Stimulated activated CD4-positive, alpha-beta T cell treated with anti-CD3 and anti-CD28 coated beads, Interleukin-1b, Interleukin-23, amount 100 ng/mL, for 24 hours (primary cell): Measurements from ENCODE around the gene LRRC37A.
"Not testable (repeated sequence)": the region's sequence is repeated elsewhere in the genome, so short reads cannot be mapped to it uniquely, and the experiment has no call there.

Source experiments
- DNase-seq, 4 experiments: peaks; one replicate each; pipeline ENCODE4 v3.0.0-alpha.2; 2020; ENCODE audit warnings: low read depth in 4 of 4, low spot score in 1 of 4

LRRC37A gene

DNA sequence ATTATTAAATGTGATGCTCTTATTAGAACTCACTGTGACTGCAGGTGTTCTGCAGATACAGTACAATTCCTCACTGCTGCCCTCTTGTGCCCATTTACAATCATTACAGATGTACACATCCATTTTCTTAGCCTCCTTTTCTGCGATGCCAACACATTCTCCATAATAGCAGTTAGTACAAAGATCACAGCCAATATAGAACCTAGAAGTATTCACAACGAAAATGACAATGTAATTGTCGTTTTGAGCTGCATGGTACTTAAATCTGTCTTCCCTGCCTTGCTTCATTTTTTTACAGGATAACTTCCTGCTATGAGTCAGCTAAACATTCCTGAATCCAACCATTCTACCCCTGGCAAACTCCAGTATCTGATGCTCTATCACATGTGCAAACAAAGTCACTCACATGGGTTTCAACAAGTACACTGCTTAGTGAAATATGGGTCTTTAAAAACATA lies 8.1 kb upstream of the LRRC37A start:
- peak; percentile 45 to 71 (median 54) for DNase-seq

GRCh38 chr17:46287587-46287986 lies 7.3 kb upstream of the LRRC37A start:
- DNase-seq: not testable (repeated sequence)

GRCh38 chr17:46290906-46291546 lies 3.9 kb upstream of the LRRC37A start:
- DNase-seq: not testable (repeated sequence)

- DNase-seq: not testable (repeated sequence)
These were observed 3.3 kb upstream of the LRRC37A start for GRCh38 chr17:46291618-46292017.

DNA sequence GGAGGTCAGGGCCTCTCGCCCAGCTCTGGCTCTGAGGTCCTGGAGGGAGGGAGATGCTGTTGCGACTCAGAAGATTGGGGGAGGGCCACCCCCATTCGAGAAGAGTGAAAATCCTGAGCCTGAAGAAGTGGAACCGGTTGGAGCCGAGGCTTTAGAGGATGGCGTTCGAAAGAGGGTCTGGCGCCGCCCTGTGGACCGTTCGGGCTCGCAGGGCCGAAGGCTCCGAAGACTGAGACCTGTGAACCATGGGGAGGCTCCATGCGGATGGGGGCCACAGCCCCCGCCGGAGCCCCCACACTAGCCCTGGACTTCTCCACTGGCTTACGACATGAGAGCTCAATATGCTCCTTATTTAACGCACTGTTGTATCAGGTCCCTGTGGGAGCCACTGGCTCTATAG lies 46.3 kb downstream of the LRRC37A start:
- DNase-seq: not testable (repeated sequence)

- DNase-seq: not testable (repeated sequence)
These were observed 47.2 kb downstream of the LRRC37A start for GRCh38 chr17:46342131-46342530.

DNA sequence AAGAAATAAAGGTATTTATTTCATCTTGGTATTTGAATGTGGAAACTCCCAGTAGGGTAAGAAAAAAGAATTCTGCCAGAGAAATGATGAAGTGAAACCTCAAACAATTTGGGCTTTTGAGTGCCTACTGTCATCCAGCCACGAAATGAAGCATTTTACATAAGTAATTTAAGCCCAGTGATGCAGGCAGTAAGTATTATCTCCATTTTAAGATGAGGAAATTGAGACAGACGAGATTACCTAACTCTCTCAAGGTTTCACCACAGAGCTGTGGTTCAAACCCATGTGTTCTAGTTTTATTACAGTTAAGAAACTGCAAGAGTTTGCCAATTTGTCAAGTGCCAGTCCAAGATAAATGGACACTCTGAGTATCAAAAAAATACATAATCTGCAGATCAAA lies 53.4 kb downstream of the LRRC37A start:
- not testable (repeated sequence) for DNase-seq

DNA sequence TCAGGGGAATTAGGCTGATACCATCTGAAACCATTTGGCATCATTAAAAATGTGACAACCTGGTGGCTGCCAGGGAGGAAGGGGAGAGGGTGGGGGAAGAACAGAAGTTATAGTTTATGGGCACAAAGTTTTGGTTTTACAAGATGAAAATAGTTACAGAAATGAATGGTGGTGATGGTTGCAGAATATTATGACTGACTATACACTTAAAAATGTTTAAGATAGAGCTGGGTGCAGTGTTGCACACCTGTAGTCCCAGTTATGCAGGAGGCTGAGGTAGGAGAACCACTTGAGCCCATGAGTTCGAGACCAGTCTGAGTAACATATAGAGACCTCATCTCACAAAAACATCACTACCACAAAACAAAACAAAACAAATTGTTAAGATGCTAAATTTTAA lies 54.1 kb downstream of the LRRC37A start:
- not testable (repeated sequence) for DNase-seq

DNA sequence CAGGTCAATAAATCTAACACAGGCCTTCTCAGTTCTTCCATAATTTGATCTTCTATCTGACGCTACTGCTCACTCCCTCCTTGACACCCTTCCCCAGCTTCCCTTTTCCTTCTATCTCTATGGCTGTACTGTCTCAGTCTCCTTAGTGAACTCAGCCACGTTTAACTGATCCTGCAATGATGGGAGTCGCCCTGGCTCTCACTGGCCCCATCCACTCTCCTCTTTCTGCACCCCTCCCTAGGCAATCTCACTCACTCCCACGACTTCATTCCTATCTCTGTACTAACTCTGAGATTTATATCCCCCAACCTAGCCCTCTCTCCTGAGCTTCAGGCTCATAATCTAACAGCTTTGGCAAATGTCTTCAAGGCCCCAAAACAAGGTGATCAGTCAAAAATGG lies 58.9 kb downstream of the LRRC37A start:
- not testable (repeated sequence) for DNase-seq

- not testable (repeated sequence) for DNase-seq
These were observed 66.3 kb downstream of the LRRC37A start for GRCh38 chr17:46361145-46361735.

DNA sequence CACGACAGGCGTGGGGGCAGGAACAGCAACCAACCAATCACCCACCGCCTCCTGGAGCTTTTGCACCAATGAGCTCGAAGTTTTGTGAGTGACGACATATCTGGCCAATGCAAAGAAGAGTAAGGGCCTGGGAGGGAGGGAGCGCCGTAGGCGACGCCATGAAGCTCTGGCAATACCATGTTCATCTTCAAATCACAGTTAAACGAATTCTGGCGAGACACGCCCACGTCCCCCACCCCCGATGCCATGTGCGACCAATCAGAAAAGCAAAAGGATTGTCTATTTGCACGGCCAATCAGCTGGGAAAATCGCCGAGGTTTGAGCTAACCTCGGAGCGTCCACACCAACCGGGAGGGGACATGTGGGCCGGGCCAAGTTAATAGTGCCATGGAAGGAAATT lies 66.8 kb downstream of the LRRC37A start, which contains the start of gene ARL17B:
ARL17B (minus strand) TSS at position 12 of the 400 bp plus-strand sequence. CDS start 3,369 bp downstream, outside the sequence.
- peak; percentile 10 to 89 (median 52) for DNase-seq

DNA sequence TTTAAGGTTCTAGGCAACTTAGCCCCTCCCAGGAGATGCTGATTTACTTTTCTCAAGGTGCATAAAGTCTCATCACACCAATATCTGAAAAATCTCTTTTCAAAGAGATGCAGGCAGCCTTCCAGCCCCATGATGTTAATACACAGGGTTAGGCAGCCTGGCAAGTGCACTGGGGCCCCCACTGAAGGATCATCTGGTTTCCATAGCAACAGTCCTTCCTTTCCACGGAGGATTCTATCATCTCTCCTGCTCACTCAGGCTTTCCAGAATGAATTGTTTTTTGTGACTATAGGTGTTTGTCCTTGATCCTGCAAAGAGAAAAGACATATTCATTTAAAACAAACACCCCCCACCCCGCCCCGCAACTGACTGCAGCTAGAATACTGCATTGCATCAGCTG lies 72.6 kb downstream of the LRRC37A start:
- DNase-seq: not testable (repeated sequence)

- not testable (repeated sequence) for DNase-seq
These were observed 77.6 kb downstream of the LRRC37A start for GRCh38 chr17:46372236-46373229.

- DNase-seq: not testable (repeated sequence)
These were observed 78.5 kb downstream of the LRRC37A start for GRCh38 chr17:46373418-46373817.

DNA sequence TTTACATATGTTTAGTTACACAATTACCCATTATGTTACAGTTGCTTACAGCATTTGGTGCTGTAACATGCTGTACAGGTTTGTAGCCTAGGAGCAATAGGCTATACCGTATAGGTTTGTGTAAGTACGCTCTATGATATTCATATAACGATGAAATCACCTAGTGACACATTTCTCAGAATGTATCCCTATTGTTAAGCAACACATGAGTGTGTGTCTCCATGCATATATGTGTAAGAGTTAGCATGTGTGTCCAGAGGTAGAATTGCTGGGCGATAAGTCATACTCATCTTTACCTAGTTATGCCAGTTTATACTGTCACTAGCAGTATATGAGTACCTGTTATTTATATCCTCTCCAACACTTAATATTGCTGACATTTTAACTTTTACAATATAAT lies 88.2 kb downstream of the LRRC37A start:
- not testable (repeated sequence) for DNase-seq

DNA sequence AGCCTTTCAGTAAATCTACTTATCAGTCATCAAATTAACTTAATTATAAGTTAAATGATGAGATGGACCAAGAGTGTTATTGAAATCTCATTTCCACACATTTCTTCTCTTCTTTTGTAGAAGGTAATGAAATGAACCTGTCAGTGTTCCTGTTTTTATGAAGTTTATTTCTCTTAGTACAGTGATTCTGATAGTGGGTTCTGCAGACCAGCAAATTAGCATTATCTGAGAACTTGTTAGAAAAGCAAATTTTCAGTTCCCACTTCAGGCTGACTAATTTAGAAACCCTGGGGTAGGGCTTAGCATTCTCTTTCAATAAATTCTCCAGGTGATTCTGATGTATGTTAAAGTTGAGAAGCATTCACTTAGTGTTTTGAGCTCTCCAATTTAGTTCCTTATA lies 90.6 kb downstream of the LRRC37A start:
- not testable (repeated sequence) for DNase-seq
